Astrocyte of the spinal cord (primary cell): ENCODE measurements around the gene GLS.

Experiments used
- DNase-seq: peaks from one replicate; pipeline ENCODE4 v3.0.0; 2011; ENCODE audit warnings: low read depth, low spot score
- H3K4me3 ChIP-seq: 2 replicates; pipeline ENCODE4 v1.5.1; 2011; ENCODE audit warnings: low read depth, mild to moderate bottlenecking, low read length, moderate library complexity
- CTCF ChIP-seq: IDR thresholded peaks from 2 replicates; pipeline ENCODE4 v1.5.1; 2012; ENCODE audit warnings: low read depth, mild to moderate bottlenecking, low read length, inconsistent platforms
- in situ Hi-C: cut with HindIII; loops from 2 replicates; pipeline ENCODE4 v1.10.0; 2017; ENCODE audit warnings: low sequenced_read_pairs

The GLS gene

DNA sequence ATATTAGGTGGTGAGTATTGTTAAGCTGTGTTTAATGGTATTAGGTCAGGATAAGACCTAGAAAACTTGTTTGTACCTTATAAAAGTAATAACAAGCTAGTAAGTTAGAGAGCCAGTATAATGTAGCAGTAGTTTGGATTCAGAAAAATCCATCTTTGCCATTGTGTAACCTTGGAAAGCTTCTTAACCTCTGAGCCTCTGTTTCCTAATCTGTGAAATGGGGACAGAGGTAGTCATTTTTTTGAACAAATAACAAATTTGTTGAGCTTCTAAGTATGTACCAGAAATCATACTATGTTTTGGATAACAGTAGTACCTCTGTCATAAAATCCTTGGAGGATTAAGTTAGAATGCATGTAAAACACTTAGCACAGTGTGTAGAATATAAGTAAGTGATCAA lies 12.5 kb downstream of the GLS start:
- H3K4me3 ChIP-seq, result no peak overlapping the region
- no peak for TF ChIP-seq CTCF
- DNase-seq, result no peak
- in situ Hi-C loops, result no loop called here

DNA sequence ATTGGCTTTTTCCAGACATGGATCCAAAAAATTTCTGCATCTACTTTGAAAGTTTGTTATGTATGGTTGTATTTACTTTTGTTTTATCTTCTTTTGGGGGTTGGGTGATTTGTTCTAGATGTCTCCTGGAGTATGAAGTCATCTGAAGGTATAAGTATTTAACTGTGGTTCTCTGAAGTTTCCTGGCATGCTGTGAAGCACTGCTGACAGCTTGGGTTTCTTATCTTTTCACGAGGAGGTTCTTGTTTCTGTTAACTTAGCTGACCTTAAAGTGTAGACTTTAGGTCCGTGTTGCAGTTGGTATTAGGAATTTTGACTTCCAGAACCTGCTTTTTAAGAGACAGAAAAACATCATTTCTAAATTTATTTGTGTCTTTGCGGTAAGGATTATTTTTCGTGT lies 15.9 kb downstream of the GLS start:
- no peak overlapping the region for H3K4me3 ChIP-seq
- no peak for TF ChIP-seq CTCF
- in situ Hi-C loops, result no loop called here
- no peak for DNase-seq

- DNase-seq, result no peak
- TF ChIP-seq CTCF, result no peak
- in situ Hi-C loops, result no loop called here
- H3K4me3 ChIP-seq, result no peak overlapping the region
Measured at GRCh38 chr2:190903693-190904450, 23.3 kb downstream of the GLS start.

DNA sequence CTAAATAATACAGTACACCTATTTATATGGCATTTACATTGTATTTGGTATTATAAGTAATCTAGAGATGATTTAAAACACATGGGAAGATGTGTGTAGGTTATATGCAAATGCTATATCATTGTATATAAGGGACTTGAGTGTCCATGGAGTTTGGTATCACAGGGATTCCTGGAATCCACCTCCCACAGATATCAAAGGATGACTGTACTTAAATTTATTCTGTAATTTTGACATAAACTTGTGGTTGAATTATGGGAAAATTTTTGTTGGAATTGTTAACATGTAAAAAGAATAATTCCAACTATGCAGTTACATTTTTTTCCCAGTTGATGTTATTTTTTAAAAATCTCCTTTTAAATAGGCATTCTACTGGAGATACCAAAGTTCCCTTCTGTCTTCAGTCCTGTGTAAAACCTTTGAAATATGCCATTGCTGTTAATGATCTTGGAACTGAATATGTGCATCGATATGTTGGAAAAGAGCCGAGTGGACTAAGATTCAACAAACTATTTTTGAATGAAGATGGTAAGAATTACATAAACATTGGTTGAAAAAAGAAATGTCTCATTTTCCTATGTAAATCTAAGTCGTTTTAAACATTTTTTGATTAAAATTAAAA lies 24.1 kb downstream of the GLS start:
- DNase-seq, result no peak
- H3K4me3 ChIP-seq, result no peak overlapping the region
- in situ Hi-C loops, result no loop called here
- TF ChIP-seq CTCF, result no peak

DNA sequence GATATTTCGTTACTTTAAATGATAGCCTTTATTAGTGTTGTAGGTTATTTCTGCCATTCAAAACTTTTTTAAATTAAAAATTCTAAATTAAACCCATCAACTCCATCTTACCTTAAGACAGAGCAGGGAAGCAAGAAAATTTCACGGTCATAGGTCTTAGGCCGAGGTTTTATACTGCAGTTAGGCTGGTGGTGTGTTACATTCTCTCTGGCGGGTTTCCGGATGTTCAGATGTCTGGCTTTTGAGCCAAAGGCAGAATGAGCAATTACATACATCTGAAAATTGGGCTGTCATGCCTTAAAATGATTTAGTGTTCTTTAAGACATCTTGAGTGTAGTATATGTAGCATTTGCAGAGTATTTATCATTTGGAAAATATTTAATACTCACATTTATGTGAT lies 27.9 kb downstream of the GLS start:
- in situ Hi-C loops, result no loop called here
- no peak for TF ChIP-seq CTCF
- no peak for DNase-seq
- no peak overlapping the region for H3K4me3 ChIP-seq

- DNase-seq, result no peak
- no peak overlapping the region for H3K4me3 ChIP-seq
- in situ Hi-C loops, result no loop called here
- TF ChIP-seq CTCF, result no peak
Measured at GRCh38 chr2:190909680-190910079, 29.1 kb downstream of the GLS start.
